Lung microvascular endothelial cell (primary cell): Measurements from ENCODE around the gene UGT1A9. TPM values are rescaled to one million over a fixed set of nuclear protein-coding genes. Genes with fewer than 3 reads are reported as not detected.

Source experiments
- DNase-seq, 2 donors: peaks; one replicate each; pipeline versions ENCODE4 v3.0.0 to v3.0.0-alpha.2; 2010; ENCODE audit warnings: low read depth in 2 of 2
- total RNA-seq: library from RNA; depleted of rRNA; stranded (reverse); fragments of >200 nt; gene quantifications from 2 replicates; pipeline ENCODE4 v1.2.1, GENCODE V29; 2014

The UGT1A9 gene
- total RNA-seq, 1 donor from 2014 or later: not detected

GRCh38 chr2:233796254-233796653, 124.6 kb downstream of the UGT1A9 start:
- DNase-seq: no peak

GRCh38 chr2:233798335-233799086, 126.8 kb downstream of the UGT1A9 start:
- no peak for DNase-seq

GRCh38 chr2:233799087-233799665, 127.5 kb downstream of the UGT1A9 start:
- DNase-seq: no peak

GRCh38 chr2:233799716-233800115, 128.0 kb downstream of the UGT1A9 start:
- no peak for DNase-seq

- no peak for DNase-seq
These were observed 128.5 kb downstream of the UGT1A9 start for GRCh38 chr2:233800208-233800607.

GRCh38 chr2:233801357-233802131, 129.8 kb downstream of the UGT1A9 start:
- DNase-seq: no peak

GRCh38 chr2:233802132-233802815, 130.6 kb downstream of the UGT1A9 start:
- DNase-seq: no peak

- no peak for DNase-seq
These were observed 131.7 kb downstream of the UGT1A9 start for GRCh38 chr2:233803292-233803911.

- DNase-seq: no peak
These were observed 132.3 kb downstream of the UGT1A9 start for GRCh38 chr2:233803994-233804393.

GRCh38 chr2:233807215-233807865, 135.6 kb downstream of the UGT1A9 start:
- no peak for DNase-seq

- DNase-seq: no peak
These were observed 136.6 kb downstream of the UGT1A9 start for GRCh38 chr2:233807966-233808935.

GRCh38 chr2:233810385-233810784, 138.7 kb downstream of the UGT1A9 start:
- no peak for DNase-seq

GRCh38 chr2:233811087-233811486, 139.4 kb downstream of the UGT1A9 start:
- no peak for DNase-seq

- no peak for DNase-seq
These were observed 140.0 kb downstream of the UGT1A9 start for GRCh38 chr2:233811732-233812131.

GRCh38 chr2:233813236-233814055, 141.7 kb downstream of the UGT1A9 start:
- DNase-seq: no peak

- no peak for DNase-seq
These were observed 142.5 kb downstream of the UGT1A9 start for GRCh38 chr2:233814056-233814835.

GRCh38 chr2:233815861-233816260, 144.2 kb downstream of the UGT1A9 start:
- DNase-seq: no peak

GRCh38 chr2:233816334-233816733, 144.6 kb downstream of the UGT1A9 start:
- DNase-seq: no peak
